T-helper 1 cell treated with Interleukin-12 subunit alpha and Interleukin-12 subunit beta and Interleukin-4 antibody, amounts not matched to agents 30 μg/mL and 1 μg/mL, for 36 hours (primary cell): ENCODE measurements around the gene SPSB4.
"Not testable (repeated sequence)": the region's sequence is repeated elsewhere in the genome, so short reads cannot be mapped to it uniquely, and the experiment has no call there.

Source experiments
- H3K27ac Mint-ChIP-seq: one replicate; pipeline ENCODE4 v1.8.0; 2021; ENCODE audit warnings: mild to moderate bottlenecking, mixed read lengths
- H3K27me3 Mint-ChIP-seq: one replicate; pipeline ENCODE4 v1.8.0; 2021; ENCODE audit warnings: low read depth, mixed read lengths
- H3K36me3 Mint-ChIP-seq: one replicate; pipeline ENCODE4 v1.8.0; 2021; ENCODE audit warnings: low read depth, mixed read lengths
- H3K4me1 Mint-ChIP-seq: one replicate; pipeline ENCODE4 v1.8.0; 2021; ENCODE audit warnings: low read depth, mixed read lengths
- H3K4me3 Mint-ChIP-seq: one replicate; pipeline ENCODE4 v1.8.0; 2021; ENCODE audit warnings: mild to moderate bottlenecking, moderate library complexity, mixed read lengths
- H3K9me3 Mint-ChIP-seq: one replicate; pipeline ENCODE4 v1.8.0; 2021; ENCODE audit warnings: mixed read lengths

The SPSB4 gene

GRCh38 chr3:141050576-141051442 lies at the start of gene SPSB4:
SPSB4 (plus strand) TSS chr3:141051347; CDS start chr3:141066105, 14,758 bp downstream.
- H3K4me3 Mint-ChIP-seq: peak within 1 kb of the TSS; percentile 60

DNA sequence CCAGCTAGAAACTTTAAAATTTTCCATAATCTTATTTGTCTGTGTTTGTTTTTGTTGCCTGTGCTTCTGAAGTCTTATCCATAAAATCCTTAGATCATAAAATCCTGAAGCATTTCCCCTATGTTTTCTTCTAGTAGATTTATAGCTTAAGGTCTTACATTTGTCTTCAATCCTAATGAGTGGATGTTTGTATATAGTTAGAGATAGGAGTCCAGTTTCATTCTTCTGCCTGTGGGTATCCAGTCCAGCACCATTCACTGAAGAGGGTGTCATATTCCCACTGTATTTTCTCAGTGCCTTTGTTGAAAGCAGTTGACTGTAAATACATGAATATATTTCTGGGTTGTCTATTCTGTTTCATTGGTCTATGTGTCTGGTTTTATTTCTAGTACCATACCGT lies 44.8 kb upstream of the SPSB4 start:
- H3K27me3 Mint-ChIP-seq: peaks cover 40% of the 10 kb centered on the region
- no peaks in the 10 kb centered on the region for H3K36me3 Mint-ChIP-seq
- no peak overlapping the region for H3K27ac Mint-ChIP-seq
- peaks cover 2% of the 10 kb centered on the region for H3K4me1 Mint-ChIP-seq
- H3K9me3 Mint-ChIP-seq: no peaks in the 10 kb centered on the region
- no peak overlapping the region for H3K4me3 Mint-ChIP-seq

More at GRCh38 chr3:141050576-141051442, at the start of gene SPSB4:
- Mint-ChIP-seq H3K4me1 (peaks cover 6% of the 10 kb centered on the region), H3K27me3 (peaks cover 85% of the 10 kb centered on the region), H3K36me3 (no peaks in the 10 kb centered on the region), H3K9me3 (no peaks in the 10 kb centered on the region), H3K27ac (no peak within 1 kb of the TSS)

GRCh38 chr3:141009496-141009895 lies 41.7 kb upstream of the SPSB4 start:
- Mint-ChIP-seq H3K4me1 (peaks cover 6% of the 10 kb centered on the region), H3K4me3 (no peak overlapping the region), H3K27ac (no peak overlapping the region), H3K36me3 (no peaks in the 10 kb centered on the region), H3K9me3 (no peaks in the 10 kb centered on the region), H3K27me3 (peaks cover 43% of the 10 kb centered on the region)

DNA sequence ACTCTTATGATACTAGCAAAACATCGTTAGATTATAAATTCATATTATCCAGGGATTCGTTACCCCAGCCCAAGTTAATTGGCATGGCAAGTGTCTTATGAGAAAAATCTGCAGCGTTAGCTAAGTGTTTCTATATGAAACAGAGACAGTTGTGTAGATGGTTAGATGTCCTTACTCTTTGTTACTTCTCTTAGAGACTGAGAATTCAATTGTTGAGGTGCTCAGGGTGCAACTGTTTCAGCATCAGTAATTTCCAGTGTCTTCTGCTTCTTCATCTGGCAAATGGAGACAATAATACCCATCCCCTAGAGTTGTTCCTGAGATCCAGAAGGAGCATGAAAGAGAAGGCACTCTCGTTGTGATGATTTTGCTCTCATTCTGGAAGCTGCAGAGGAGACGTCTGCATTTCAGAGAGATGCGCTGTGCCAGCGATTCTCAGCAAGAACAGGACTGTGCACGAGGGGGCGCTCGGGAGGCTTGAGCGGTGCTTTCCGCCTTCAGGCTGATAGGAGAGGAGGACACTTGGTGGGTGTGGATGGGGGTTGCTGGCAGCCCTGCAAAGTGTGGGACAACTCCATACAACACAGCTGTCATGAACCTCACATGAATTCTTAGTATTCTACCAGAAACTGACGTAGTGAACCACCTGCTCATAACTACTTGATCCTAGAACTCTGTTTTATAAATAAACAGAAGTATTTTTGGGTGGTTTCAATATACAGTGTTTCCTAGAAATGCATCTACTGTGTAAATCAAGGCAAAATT lies 39.7 kb upstream of the SPSB4 start:
- no peak overlapping the region for H3K4me3 Mint-ChIP-seq
- H3K27ac Mint-ChIP-seq: no peak overlapping the region
- peaks cover 44% of the 10 kb centered on the region for H3K27me3 Mint-ChIP-seq
- H3K36me3 Mint-ChIP-seq: no peaks in the 10 kb centered on the region
- peaks cover 6% of the 10 kb centered on the region for H3K4me1 Mint-ChIP-seq
- H3K9me3 Mint-ChIP-seq: no peaks in the 10 kb centered on the region

DNA sequence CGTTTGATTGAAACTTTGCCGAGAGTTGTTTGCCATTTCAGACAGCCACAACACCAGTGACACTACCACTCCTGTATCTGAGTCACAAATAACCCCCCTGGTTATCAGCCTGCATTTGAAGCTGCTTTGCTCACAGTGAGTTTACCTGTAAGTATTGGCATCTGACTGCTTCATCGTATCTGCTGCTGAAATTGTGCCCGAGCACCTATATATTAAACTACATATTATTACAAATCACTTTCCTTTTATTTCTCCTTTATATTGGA lies 39.2 kb upstream of the SPSB4 start:
- H3K36me3 Mint-ChIP-seq: no peaks in the 10 kb centered on the region
- H3K27ac Mint-ChIP-seq: no peak overlapping the region
- peaks cover 40% of the 10 kb centered on the region for H3K27me3 Mint-ChIP-seq
- H3K4me3 Mint-ChIP-seq: no peak overlapping the region
- H3K4me1 Mint-ChIP-seq: peaks cover 6% of the 10 kb centered on the region
- H3K9me3 Mint-ChIP-seq: no peaks in the 10 kb centered on the region

- H3K36me3 Mint-ChIP-seq: peaks cover 2% of the 10 kb centered on the region
- peaks cover 39% of the 10 kb centered on the region for H3K27me3 Mint-ChIP-seq
- no peak overlapping the region for H3K27ac Mint-ChIP-seq
- peaks cover 3% of the 10 kb centered on the region for H3K9me3 Mint-ChIP-seq
- H3K4me1 Mint-ChIP-seq: peaks cover 9% of the 10 kb centered on the region
- H3K4me3 Mint-ChIP-seq: no peak overlapping the region
Observed at GRCh38 chr3:141012571-141012970, 38.6 kb upstream of the SPSB4 start.

- H3K9me3 Mint-ChIP-seq: peaks cover 7% of the 10 kb centered on the region
- H3K4me1 Mint-ChIP-seq: peaks cover 15% of the 10 kb centered on the region
- peaks cover 4% of the 10 kb centered on the region for H3K36me3 Mint-ChIP-seq
- H3K27me3 Mint-ChIP-seq: peaks cover 23% of the 10 kb centered on the region
- no peak overlapping the region for H3K4me3 Mint-ChIP-seq
- H3K27ac Mint-ChIP-seq: no peak overlapping the region
Observed at GRCh38 chr3:141015481-141015880, 35.7 kb upstream of the SPSB4 start.

DNA sequence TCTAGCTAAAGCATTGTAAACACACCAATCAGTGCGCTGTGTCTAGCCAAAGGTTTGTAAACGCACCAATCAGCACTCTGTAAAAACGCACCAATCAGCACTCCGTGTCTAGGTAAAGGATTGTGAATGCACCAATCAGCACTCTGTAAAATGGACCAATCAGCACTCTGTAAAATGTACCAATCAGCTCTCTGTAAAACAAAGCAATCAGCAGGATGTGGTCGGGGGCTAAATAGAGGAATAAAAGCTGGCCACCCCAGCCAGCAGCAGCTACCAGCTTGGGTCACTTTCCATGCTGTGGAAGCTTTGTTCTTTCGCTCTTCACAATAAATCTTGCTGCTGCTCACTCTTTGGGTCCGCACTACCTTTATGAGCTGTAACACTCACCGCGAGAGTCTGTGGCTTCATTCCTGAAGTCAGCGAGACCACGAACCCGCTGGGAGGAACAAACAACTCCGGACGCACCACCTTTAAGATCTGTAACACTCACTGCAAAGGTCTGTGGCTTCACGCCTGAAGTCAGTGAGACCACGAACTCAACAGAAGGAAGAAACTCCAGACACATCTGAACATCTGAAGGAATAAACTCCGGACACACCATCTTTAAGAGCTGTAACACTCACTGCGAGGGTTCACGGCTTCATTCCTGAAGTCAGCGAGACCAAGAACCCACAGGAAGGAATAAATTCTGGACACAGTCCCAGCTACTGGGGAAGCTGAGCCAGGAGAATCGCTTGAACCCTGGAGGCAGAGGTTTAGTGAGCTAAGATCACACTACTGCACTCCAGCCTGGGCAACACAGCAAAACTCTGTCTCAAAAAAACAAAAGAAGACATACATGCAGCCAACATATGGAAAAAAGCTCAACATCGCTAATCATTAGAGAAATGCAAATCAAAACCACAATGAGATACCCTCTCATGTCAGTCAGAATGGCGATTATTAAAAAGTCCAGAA lies 33.5 kb upstream of the SPSB4 start:
- H3K36me3 Mint-ChIP-seq, H3K9me3 Mint-ChIP-seq: not testable (repeated sequence)
- Mint-ChIP-seq H3K4me1 (peaks cover 12% of the 10 kb centered on the region), H3K27ac (peak overlapping the region; percentile 56), H3K4me3 (peak overlapping the region; percentile 62), H3K27me3 (peaks cover 18% of the 10 kb centered on the region)

GRCh38 chr3:141019244-141019643 lies 31.9 kb upstream of the SPSB4 start:
- no peak overlapping the region for H3K27ac Mint-ChIP-seq
- peaks cover 12% of the 10 kb centered on the region for H3K4me1 Mint-ChIP-seq
- H3K9me3 Mint-ChIP-seq: peaks cover 7% of the 10 kb centered on the region
- peaks cover 4% of the 10 kb centered on the region for H3K36me3 Mint-ChIP-seq
- peaks cover 25% of the 10 kb centered on the region for H3K27me3 Mint-ChIP-seq
- H3K4me3 Mint-ChIP-seq: no peak overlapping the region

DNA sequence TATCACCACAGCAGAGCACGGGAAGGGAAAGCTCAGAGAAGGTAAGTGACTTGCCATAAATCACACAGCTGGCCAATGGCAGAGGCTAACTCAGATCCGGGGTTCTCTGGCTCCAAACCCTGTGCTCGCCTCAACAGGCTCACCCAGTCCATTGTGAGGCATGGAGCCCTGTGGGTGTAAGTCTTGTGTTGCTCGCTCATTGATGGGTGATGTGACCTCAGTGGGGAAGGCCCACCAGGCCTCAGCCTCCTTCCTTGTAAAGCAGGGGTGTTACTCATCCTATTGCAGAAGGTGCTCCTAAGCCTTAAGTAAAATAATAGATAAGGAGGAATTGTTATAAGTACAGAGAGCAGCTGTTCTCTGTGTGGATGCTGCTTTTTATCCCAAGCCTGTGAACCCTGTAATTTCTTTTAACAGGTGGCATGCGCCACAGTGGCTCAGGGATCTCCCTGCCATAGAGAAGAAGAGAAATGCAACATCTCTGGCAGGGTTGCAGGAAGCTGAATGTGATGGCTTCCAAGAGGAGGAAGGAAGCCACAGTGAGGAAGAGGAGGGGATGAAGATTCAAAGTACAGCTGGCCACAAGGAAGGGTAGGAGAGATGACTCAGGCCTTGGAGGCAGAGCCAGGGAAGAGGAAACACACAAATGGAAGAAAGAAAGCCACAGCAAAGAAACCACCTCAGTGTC lies 30.9 kb upstream of the SPSB4 start:
- peaks cover 12% of the 10 kb centered on the region for H3K4me1 Mint-ChIP-seq
- no peak overlapping the region for H3K4me3 Mint-ChIP-seq

DNA sequence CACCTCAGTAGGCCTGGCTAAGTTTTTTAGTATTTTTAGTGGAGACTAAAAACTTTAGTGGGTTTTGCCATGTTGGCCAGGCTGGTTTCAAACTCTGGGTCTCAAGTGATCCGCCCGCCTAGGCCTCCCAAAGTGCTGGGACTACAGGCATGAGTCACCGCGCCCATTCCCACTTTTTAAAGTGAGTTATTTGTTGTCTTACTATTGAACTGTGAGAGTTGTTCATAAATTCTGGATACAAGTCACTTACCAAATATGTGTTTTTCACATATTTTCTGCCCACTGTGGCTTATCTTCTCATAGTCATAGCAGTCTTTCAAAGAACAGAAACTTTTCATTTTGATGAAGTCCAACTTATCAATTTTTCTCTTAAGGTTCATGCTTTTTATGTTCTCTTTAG lies 29.9 kb upstream of the SPSB4 start:
- peaks cover 12% of the 10 kb centered on the region for H3K4me1 Mint-ChIP-seq
- no peak overlapping the region for H3K4me3 Mint-ChIP-seq
- peaks cover 33% of the 10 kb centered on the region for H3K27me3 Mint-ChIP-seq
- peaks cover 7% of the 10 kb centered on the region for H3K9me3 Mint-ChIP-seq
- no peak overlapping the region for H3K27ac Mint-ChIP-seq
- peaks cover 4% of the 10 kb centered on the region for H3K36me3 Mint-ChIP-seq

More for the DNA sequence above, 30.9 kb upstream of the SPSB4 start:
- Mint-ChIP-seq H3K27ac (peak overlapping the region; percentile 58), H3K9me3 (peaks cover 7% of the 10 kb centered on the region), H3K27me3 (peaks cover 27% of the 10 kb centered on the region), H3K36me3 (peaks cover 4% of the 10 kb centered on the region)

DNA sequence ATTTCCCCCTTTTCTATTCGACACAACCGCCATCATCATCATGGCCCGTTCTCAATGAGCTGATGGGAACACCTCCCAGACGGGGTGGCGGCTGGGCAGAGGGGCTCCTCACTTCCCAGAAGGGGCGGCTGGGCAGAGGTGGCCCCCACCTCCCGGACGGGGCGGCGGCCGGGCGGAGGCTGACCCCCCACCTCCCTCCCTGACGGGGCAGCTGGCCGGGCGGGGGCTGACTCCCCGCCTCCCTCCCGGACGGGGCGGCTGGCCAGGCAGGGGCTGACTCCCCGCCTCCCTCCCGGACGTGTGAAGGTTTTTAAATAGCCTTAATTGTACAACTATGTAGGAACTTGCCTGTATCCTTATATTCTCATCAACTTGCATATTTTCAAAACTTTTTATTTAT lies 20.9 kb upstream of the SPSB4 start:
- Mint-ChIP-seq H3K4me3 (no peak overlapping the region), H3K27me3 (peaks cover 25% of the 10 kb centered on the region), H3K4me1 (no peaks in the 10 kb centered on the region), H3K27ac (no peak overlapping the region), H3K36me3 (no peaks in the 10 kb centered on the region), H3K9me3 (no peaks in the 10 kb centered on the region)

- H3K27ac Mint-ChIP-seq: no peak overlapping the region
- H3K27me3 Mint-ChIP-seq: peaks cover 18% of the 10 kb centered on the region
- H3K9me3 Mint-ChIP-seq: no peaks in the 10 kb centered on the region
- H3K4me3 Mint-ChIP-seq: no peak overlapping the region
- no peaks in the 10 kb centered on the region for H3K4me1 Mint-ChIP-seq
- H3K36me3 Mint-ChIP-seq: no peaks in the 10 kb centered on the region
Observed at GRCh38 chr3:141039589-141039988, 11.6 kb upstream of the SPSB4 start.
